ENCODE results near the gene SUPT20H. TPM values are rescaled to one million over a fixed set of nuclear protein-coding genes. Genes with fewer than 3 reads are reported as not detected.

Gene SUPT20H
- total and polyA plus RNA-seq, 2 experiments from 2014 or later, result 47.5 to 58.3 TPM

- no peak overlapping the region for H3K4me2 ChIP-seq
- H3K27me3 ChIP-seq, result no peaks in the 10 kb centered on the region
- no peaks in the 10 kb centered on the region for H3K9me2 ChIP-seq (replicated peaks; ENCODE audit: insufficient read depth)
- H2AFZ ChIP-seq, result no peak overlapping the region
- no peaks in the 10 kb centered on the region for H3K9me3 ChIP-seq (ENCODE audit: low read depth)
- no peaks in the 10 kb centered on the region for H3K36me3 ChIP-seq (replicated peaks; ENCODE audit: insufficient read depth, low read depth)
- H3K4me3 ChIP-seq, result no peak overlapping the region
- no peaks in the 10 kb centered on the region for H3K79me2 ChIP-seq
- H3K27ac ChIP-seq, result no peak overlapping the region
- TF ChIP-seq EZH2 (IDR thresholded peaks at IDR 0.05; ENCODE audit: borderline replicate concordance) (no peak), EZH2phosphoT487 (IDR thresholded peaks at IDR 0.05; ENCODE audit: low read depth, severe bottlenecking, unreplicated experiment) (no peak), CTCF (IDR thresholded peaks at IDR 0.05; ENCODE audit: poor library complexity) (no peak)
- WGBS (ENCODE audit: low lambda C conversion rate, missing lambda C conversion rate), result 98% methylated on average over 4 of the region's 4 CpGs
- H4K20me1 ChIP-seq (ENCODE audit: insufficient read depth, poor library complexity, severe bottlenecking), result no peaks in the 10 kb centered on the region
- no peak for DNase-seq (ENCODE audit: low spot score)
- no peaks in the 10 kb centered on the region for H3K4me1 ChIP-seq (ENCODE audit: insufficient read depth)
These were observed 35.4 kb upstream of the SUPT20H start for GRCh38 chr13:37094840-37095239.

- H3K36me3 ChIP-seq (replicated peaks; ENCODE audit: insufficient read depth, low read depth), result no peaks in the 10 kb centered on the region
- TF ChIP-seq EZH2phosphoT487 (IDR thresholded peaks at IDR 0.05; ENCODE audit: low read depth, severe bottlenecking, unreplicated experiment) (no peak), EZH2 (IDR thresholded peaks at IDR 0.05; ENCODE audit: borderline replicate concordance) (no peak), CTCF (IDR thresholded peaks at IDR 0.05; ENCODE audit: poor library complexity) (no peak)
- no peaks in the 10 kb centered on the region for H3K9me2 ChIP-seq (replicated peaks; ENCODE audit: insufficient read depth)
- DNase-seq (ENCODE audit: low spot score), result no peak
- no peaks in the 10 kb centered on the region for H3K27me3 ChIP-seq
- H2AFZ ChIP-seq, result no peak overlapping the region
- no peak overlapping the region for H3K27ac ChIP-seq
- no peak overlapping the region for H3K4me2 ChIP-seq
- H3K4me1 ChIP-seq (ENCODE audit: insufficient read depth), result no peaks in the 10 kb centered on the region
- no peak overlapping the region for H3K4me3 ChIP-seq
- H4K20me1 ChIP-seq (ENCODE audit: insufficient read depth, poor library complexity, severe bottlenecking), result no peaks in the 10 kb centered on the region
- no peaks in the 10 kb centered on the region for H3K79me2 ChIP-seq
- 61% methylated on average over 3 of the region's 3 CpGs for WGBS (ENCODE audit: low lambda C conversion rate, missing lambda C conversion rate)
- H3K9me3 ChIP-seq (ENCODE audit: low read depth), result no peaks in the 10 kb centered on the region
These were observed 34.6 kb upstream of the SUPT20H start for GRCh38 chr13:37094099-37094498.

GRCh38 chr13:37091835-37092234 lies 32.3 kb upstream of the SUPT20H start:
- TF ChIP-seq CTCF (IDR thresholded peaks at IDR 0.05; ENCODE audit: poor library complexity) (no peak), EZH2 (IDR thresholded peaks at IDR 0.05; ENCODE audit: borderline replicate concordance) (no peak), EZH2phosphoT487 (IDR thresholded peaks at IDR 0.05; ENCODE audit: low read depth, severe bottlenecking, unreplicated experiment) (no peak)
- H2AFZ ChIP-seq, result no peak overlapping the region
- H4K20me1 ChIP-seq (ENCODE audit: insufficient read depth, poor library complexity, severe bottlenecking), result no peaks in the 10 kb centered on the region
- no peak overlapping the region for H3K27ac ChIP-seq
- H3K27me3 ChIP-seq, result no peaks in the 10 kb centered on the region
- no peak for DNase-seq (ENCODE audit: low spot score)
- H3K4me2 ChIP-seq, result no peak overlapping the region
- H3K36me3 ChIP-seq (replicated peaks; ENCODE audit: insufficient read depth, low read depth), result no peaks in the 10 kb centered on the region
- no peaks in the 10 kb centered on the region for H3K79me2 ChIP-seq
- no peaks in the 10 kb centered on the region for H3K4me1 ChIP-seq (ENCODE audit: insufficient read depth)
- WGBS (ENCODE audit: low lambda C conversion rate, missing lambda C conversion rate), result 78% methylated on average over 1 of the region's 1 CpG
- H3K9me3 ChIP-seq (ENCODE audit: low read depth), result no peaks in the 10 kb centered on the region
- no peaks in the 10 kb centered on the region for H3K9me2 ChIP-seq (replicated peaks; ENCODE audit: insufficient read depth)
- H3K4me3 ChIP-seq, result no peak overlapping the region

GRCh38 chr13:37090912-37091311 lies 31.4 kb upstream of the SUPT20H start:
- no peak overlapping the region for H3K4me2 ChIP-seq
- H3K27me3 ChIP-seq, result no peaks in the 10 kb centered on the region
- TF ChIP-seq EZH2phosphoT487 (IDR thresholded peaks at IDR 0.05; ENCODE audit: low read depth, severe bottlenecking, unreplicated experiment) (no peak), EZH2 (IDR thresholded peaks at IDR 0.05; ENCODE audit: borderline replicate concordance) (no peak), CTCF (IDR thresholded peaks at IDR 0.05; ENCODE audit: poor library complexity) (no peak)
- H2AFZ ChIP-seq, result no peak overlapping the region
- H3K36me3 ChIP-seq (replicated peaks; ENCODE audit: insufficient read depth, low read depth), result no peaks in the 10 kb centered on the region
- no peaks in the 10 kb centered on the region for H3K9me2 ChIP-seq (replicated peaks; ENCODE audit: insufficient read depth)
- no peaks in the 10 kb centered on the region for H4K20me1 ChIP-seq (ENCODE audit: insufficient read depth, poor library complexity, severe bottlenecking)
- no peak for DNase-seq (ENCODE audit: low spot score)
- H3K4me1 ChIP-seq (ENCODE audit: insufficient read depth), result no peaks in the 10 kb centered on the region
- no peaks in the 10 kb centered on the region for H3K9me3 ChIP-seq (ENCODE audit: low read depth)
- no peak overlapping the region for H3K4me3 ChIP-seq
- H3K79me2 ChIP-seq, result no peaks in the 10 kb centered on the region
- WGBS (ENCODE audit: low lambda C conversion rate, missing lambda C conversion rate), result 86% methylated on average over 2 of the region's 2 CpGs
- H3K27ac ChIP-seq, result no peak overlapping the region
